EL (cell line): ENCODE results near the gene ZBTB7C.

Experiments used
- DNase-seq: peaks from one replicate; pipeline ENCODE4 v3.0.0-alpha.2; 2016

ZBTB7C gene

GRCh38 chr18:48133671-48134251, 275.4 kb downstream of the ZBTB7C start:
- DNase-seq: no peak

GRCh38 chr18:48132797-48133655, 276.2 kb downstream of the ZBTB7C start:
- DNase-seq: no peak

- no peak for DNase-seq
These were observed 278.1 kb downstream of the ZBTB7C start for GRCh38 chr18:48131042-48131441.

- no peak for DNase-seq
These were observed 279.5 kb downstream of the ZBTB7C start for GRCh38 chr18:48129621-48130082.

GRCh38 chr18:48127606-48128005, 281.6 kb downstream of the ZBTB7C start:
- no peak for DNase-seq

- DNase-seq: no peak
These were observed 282.9 kb downstream of the ZBTB7C start for GRCh38 chr18:48126240-48126639.

- no peak for DNase-seq
These were observed 283.5 kb downstream of the ZBTB7C start for GRCh38 chr18:48125724-48126123.

- DNase-seq: no peak
These were observed 284.1 kb downstream of the ZBTB7C start for GRCh38 chr18:48124857-48125626.

GRCh38 chr18:48123941-48124340, 285.2 kb downstream of the ZBTB7C start:
- DNase-seq: no peak

- DNase-seq: no peak
These were observed 285.9 kb downstream of the ZBTB7C start for GRCh38 chr18:48123324-48123723.

- DNase-seq: no peak
These were observed 286.4 kb downstream of the ZBTB7C start for GRCh38 chr18:48122816-48123215.

GRCh38 chr18:48122376-48122775, 286.8 kb downstream of the ZBTB7C start:
- no peak for DNase-seq

GRCh38 chr18:48121752-48122151, 287.4 kb downstream of the ZBTB7C start:
- no peak for DNase-seq

GRCh38 chr18:48119204-48119603, 290.0 kb downstream of the ZBTB7C start:
- no peak for DNase-seq

- no peak for DNase-seq
These were observed 292.1 kb downstream of the ZBTB7C start for GRCh38 chr18:48116873-48117630.

GRCh38 chr18:48116017-48116416, 293.2 kb downstream of the ZBTB7C start:
- DNase-seq: no peak

- no peak for DNase-seq
These were observed 295.5 kb downstream of the ZBTB7C start for GRCh38 chr18:48113691-48114090.

GRCh38 chr18:48111587-48111986, 297.6 kb downstream of the ZBTB7C start:
- DNase-seq: no peak

GRCh38 chr18:48110797-48111196, 298.4 kb downstream of the ZBTB7C start:
- DNase-seq: no peak

- DNase-seq: no peak
These were observed 299.2 kb downstream of the ZBTB7C start for GRCh38 chr18:48109961-48110493.

- no peak for DNase-seq
These were observed 301.0 kb downstream of the ZBTB7C start for GRCh38 chr18:48108136-48108535.

- DNase-seq: no peak
These were observed 302.0 kb downstream of the ZBTB7C start for GRCh38 chr18:48106976-48107781.
